HG02938 (cell line): ENCODE results near the gene FREM1.

Source experiments
- ATAC-seq: cut with Tn5 transposase; IDR thresholded peaks from one replicate; pipeline ENCODE4 v1.9.1; 2021; ENCODE audit warnings: mild to moderate bottlenecking, moderate library complexity; ENCODE audit not compliant: unreplicated experiment

The FREM1 gene

DNA sequence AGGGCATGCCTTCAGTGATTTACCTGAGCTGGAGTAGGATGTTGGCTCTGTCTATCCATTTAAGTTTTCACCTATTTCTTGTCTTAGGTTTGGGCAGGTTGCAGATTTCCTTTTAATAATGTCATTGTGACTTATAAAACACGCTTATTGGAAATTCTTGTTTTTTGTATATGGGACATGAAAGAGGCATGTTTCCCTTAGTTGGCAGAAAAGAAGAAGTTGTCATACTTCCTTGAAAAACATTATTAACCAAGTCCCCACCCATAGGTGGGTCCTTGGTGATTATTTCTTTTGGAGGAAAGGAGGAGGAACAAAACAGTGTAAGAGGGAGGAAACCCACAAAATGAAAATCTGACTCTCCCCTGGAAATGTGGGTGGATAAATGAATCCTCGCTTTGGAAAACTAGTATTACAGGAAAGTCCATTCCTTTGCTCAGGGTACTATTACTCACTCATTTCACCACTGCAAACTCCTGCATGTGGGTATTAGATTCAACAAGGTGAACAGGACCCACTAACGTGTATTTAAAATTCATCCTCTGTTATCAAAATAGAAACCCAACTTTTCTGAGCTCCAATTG is 197.0 kb downstream of the FREM1 start:
- no peak for ATAC-seq

DNA sequence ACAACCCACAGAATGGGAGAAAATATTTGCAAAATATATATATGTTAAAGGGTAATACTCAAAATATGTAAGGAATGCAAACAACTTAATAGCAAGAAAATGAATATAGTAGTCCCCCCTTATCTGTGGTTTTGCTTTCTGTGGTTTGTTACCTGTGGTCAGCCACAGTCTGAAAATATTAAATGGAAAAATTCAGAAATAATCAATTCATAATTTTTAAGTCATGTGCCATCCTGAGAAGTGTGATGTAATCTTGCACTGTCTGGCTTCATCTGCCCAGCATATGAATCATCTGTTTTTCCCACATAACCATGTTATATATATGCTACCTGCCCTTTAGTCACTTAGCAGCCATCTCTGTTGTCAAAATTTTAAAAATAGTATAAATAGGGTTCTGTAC is 199.4 kb downstream of the FREM1 start:
- no peak for ATAC-seq

DNA sequence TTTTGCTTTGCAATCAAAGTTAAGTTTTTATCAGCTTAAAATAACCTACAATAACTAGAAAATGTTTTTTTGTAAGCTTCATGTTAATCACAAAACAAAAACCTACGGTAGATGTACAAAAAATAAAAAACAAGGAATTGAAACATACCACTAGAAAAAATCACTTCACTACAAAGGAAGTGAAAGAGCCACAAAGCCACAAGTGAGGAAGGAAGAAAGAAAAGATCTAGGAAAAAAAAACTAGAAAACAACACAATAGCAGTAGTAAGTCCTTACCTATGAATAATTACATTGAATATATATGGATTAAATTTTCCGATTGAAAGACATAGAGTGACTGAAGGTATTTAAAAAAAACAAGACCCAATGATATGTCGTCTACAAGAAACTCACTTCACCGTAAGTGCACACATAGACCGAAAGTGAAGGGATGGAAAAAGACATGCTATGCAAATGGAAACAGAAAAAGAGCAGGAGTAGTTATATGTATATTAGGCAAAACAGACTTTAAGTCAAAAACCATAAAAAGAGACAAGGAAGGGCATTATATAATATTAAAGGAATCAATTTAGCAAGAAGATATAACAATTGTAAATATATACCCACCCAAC is 203.6 kb downstream of the FREM1 start:
- peak; percentile 68 for ATAC-seq

DNA sequence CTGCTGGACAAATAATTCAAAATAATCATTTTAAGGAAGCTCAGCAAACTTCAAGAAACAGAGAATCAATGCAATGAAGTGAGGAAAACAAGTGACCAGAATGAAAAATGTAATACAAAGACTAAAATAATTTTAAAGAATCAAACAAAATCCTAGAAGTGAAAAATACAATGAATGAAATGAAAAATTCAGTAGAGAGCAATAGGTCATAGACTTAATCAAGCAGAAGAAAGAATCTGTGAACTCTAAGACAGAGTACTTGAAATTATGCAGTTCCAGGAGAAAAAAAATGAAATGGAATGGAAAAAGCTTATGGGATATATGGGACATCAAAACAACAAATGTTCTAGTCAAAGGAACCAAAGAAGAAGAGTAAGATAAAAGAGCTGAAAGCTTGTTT is 205.1 kb downstream of the FREM1 start:
- ATAC-seq, result no peak

DNA sequence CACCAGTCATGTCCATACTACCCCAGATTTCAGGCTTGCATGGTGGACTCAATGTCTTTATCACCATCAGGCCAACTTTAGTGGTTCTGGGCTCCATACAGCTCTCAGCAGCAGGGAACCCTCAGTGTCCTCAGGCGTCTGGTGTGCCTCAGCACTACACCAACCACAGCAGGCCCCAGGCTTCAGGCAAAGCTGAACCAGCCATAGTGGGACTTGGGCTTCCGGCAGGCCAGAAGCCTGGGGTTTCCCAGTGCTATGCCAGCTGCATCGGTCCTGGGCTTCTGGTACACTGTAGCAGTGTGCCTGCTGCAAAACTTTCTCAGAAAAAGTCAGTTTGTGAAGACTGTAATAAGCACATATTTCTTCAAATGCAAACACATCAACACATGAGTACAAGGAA is 205.9 kb downstream of the FREM1 start:
- no peak for ATAC-seq

DNA sequence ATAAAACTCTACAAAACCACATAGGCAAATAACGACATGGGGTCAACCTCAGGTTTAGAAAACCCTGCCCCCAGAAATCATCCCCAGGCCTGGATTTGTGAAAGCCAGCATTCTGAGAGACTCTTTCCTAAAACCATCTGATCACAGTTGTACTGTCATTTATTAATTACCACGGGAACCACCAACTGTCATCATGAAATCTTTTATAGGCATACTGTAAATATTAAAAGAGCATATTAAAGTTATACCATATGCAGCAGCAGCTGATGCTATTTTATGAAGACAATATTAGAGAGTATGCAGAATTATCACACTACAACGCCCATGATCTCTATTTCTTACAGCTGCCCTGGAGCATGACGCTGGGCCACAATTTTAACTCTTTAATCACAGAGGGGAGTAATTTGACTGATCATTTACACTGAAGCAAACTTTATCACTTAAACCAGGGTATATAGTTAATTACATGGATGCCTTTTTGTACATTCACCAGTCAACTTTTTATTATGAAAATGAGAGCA is 208.0 kb downstream of the FREM1 start:
- ATAC-seq, result no peak

DNA sequence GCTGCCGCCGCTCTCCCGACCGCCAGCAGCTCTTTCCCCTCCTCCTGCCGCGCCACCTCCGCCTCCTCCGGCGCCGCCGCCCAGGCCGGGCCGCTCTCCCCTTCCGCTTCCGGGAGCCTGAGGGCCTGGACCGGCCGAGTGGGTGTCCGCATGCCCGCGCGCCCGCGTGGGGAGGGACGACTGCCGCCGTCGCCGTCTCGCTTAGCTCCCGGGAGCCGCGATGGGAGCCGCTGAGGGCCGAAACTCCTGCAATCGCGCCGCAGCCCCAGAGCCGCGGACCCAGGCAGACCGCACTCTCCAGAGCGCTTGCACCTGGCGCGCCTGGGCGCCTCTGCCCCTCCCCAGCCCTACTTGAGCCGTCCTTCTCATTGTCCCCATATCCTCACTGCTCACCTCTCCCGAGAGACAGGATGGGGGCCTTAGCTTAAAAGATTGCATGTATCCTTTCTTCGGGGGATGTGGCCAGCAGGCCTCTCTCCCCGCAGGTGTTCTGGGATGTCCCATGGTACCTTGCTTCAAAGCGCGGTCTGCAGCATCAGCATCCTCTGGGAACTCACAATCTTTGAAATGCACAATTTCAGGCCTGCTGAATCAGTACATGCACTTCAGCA is 216.9 kb downstream of the FREM1 start, which contains the start of gene ZDHHC21:
Gene ZDHHC21 (minus strand): TSS at position 182 of the 611 bp plus-strand sequence. CDS start 19,092 bp downstream, outside the sequence.
- ATAC-seq, result peak; percentile 72

DNA sequence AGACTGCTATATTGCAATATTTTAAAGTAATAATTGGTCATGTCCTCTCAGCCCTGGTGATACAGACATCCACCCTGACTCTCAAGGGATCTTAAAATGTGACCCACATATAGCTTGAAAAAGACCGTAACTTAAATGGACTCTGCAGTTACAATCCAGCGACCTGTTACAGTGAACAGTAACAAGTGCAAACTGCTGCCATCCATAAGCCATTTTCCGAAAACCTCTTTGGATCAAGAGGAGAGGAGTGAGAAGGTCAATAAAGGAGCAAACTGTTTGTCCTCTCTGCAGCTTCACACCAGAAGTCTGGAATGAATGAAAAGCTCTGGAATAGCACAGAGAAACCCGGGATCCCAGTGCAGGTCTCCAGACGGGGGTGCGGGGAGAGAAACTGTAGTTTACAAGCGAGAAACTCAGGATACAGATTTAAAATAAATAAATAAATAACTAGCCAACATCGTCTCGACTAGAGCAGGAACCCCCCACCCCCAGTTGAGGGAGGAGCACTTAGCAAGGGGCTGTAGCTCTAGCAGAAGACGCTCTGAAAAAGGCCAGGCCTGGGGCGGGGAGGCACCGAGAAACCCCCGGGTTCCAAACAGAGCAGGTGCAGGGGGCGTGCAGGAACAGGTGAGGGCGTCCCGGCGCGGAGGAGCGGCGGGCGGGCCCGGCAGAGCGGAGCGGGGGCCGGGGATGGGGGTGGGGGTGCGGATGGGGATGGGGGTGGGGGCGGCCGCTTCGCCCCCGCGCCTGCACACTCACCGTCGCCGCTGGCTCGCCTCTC is 217.6 kb downstream of the FREM1 start:
- peak; percentile 32 for ATAC-seq

DNA sequence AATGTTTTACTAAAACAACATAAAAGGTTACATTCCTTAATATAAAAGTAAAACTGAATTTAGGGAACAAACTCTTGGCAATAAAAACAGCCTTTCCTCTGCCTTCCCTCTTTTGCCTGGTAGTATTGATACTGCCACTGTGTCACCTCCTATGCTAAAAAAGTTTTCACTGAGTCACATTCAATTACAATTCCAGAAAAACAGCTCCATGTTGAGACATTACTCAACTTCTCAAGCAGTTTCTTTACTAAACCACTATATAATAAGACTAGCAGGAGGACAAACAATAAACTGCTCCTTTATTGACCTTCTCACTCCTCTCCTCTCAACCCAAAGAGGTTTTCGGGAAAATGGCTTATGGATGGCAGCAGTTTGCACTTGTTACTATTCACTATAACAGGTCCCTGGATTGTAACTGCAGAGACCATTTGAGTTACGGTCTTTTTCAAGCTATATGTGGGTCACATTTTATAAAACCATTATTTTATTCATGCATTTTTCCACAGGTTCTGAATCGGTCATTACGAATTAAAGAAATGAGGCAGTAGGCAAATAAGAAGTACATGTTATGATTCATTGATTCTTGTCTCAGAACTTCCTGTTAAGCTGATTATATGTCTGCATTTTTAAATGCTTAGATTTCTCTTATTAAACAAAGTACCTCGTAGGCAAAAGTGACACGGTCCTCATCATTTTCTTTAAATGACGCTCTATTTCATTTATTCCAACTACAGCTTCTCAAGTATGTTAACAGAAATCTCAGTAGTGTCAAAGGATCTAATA is 219.1 kb downstream of the FREM1 start:
- no peak for ATAC-seq

DNA sequence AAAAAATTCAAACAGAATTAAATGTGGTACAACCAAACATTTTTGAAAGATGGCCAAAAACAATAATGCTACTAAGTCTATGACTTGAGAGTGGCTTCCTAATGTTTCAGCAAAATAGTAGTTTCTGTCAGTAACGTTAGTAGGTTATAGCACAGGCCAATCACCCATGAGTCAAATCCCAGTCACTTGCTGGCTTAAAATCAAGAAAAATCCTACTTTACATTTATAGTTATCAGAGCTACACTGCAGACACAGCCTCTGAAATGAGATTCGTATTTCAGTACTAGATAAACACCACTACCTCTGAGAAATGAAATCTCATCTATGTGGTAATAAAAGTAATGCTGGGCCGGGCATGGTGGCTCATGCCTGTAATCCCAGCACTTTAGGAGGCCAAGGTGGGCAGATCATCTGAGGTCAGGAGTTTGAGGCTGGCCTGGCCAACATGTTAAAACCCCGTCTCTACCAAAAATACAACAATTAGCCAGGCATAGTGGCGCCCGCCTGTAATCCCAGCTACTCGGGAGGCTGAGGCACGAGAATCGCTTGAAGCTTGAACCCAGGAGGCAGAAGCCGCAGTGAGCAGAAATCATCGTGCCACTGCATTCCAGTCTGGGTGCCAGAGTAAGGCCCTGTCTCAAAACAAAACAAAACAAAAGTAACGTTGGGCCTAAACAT is 223.0 kb downstream of the FREM1 start:
- no peak for ATAC-seq

DNA sequence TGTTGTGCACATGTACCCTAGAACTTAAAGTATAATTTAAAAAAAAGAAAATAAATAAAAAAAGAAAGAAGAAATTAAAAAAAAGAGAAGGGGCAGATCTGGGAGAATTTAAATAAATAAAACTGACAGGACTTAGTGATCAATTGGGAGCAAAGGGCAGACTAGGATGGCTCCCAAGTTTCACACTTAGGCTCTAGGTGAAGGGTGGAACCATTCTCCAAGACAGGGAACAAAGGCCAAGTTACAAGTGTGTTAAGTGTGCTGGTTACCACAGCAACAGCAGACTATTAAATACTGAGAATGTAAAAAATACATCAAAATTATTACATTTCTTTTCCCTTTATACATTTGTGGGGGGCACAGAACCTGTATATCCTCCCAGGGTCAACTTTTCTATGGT is 224.1 kb downstream of the FREM1 start:
- no peak for ATAC-seq
